Muscle layer of colon (tissue), 2 donors: ENCODE measurements around the gene BICC1.
"Not testable (repeated sequence)": the region's sequence is repeated elsewhere in the genome, so short reads cannot be mapped to it uniquely, and the experiment has no call there.

Experiments
- H3K27ac ChIP-seq: one replicate; pipeline ENCODE4 v1.7.0; 2013; ENCODE audit warnings: low read depth, mild to moderate bottlenecking, low read length, moderate library complexity
- H3K27me3 ChIP-seq, 2 donors: one replicate each; pipeline ENCODE4 v1.7.0; 2013; ENCODE audit warnings: low read length in 2 of 2, mild to moderate bottlenecking in 2 of 2; ENCODE audit not compliant: insufficient read depth in 2 of 2, control insufficient read depth in 1 of 2
- H3K36me3 ChIP-seq: one replicate; pipeline ENCODE4 v1.7.0; 2013; ENCODE audit warnings: mild to moderate bottlenecking, low read length; ENCODE audit not compliant: insufficient read depth
- H3K4me1 ChIP-seq: one replicate; pipeline ENCODE4 v1.7.0; 2013; ENCODE audit warnings: mild to moderate bottlenecking, low read length; ENCODE audit not compliant: insufficient read depth
- H3K4me3 ChIP-seq, 2 donors: one replicate each; pipeline ENCODE4 v1.7.0; 2013; ENCODE audit warnings: low read length in 2 of 2, low read depth in 1 of 2, mild to moderate bottlenecking in 1 of 2, moderate library complexity in 1 of 2
- H3K9ac ChIP-seq: one replicate; pipeline ENCODE4 v1.7.0; 2013; ENCODE audit warnings: low read length
- H3K9me3 ChIP-seq: one replicate; pipeline ENCODE4 v1.7.0; 2013; ENCODE audit warnings: mild to moderate bottlenecking, low read length
- donor health status: abdominal sarcoma.
- donor health status: Adenocarcinoma of cecum.

The BICC1 gene

GRCh38 chr10:58588673-58589265 lies 76.1 kb downstream of the BICC1 start:
- Histone ChIP-seq H3K4me3 (no peak overlapping the region), H3K27ac (no peak overlapping the region), H3K9ac (no peak overlapping the region)

GRCh38 chr10:58590152-58590840 lies 77.6 kb downstream of the BICC1 start:
- no peak overlapping the region for H3K27ac ChIP-seq
- H3K9me3 ChIP-seq = no peaks in the 10 kb centered on the region
- H3K27me3 ChIP-seq = no peaks in the 10 kb centered on the region
- H3K9ac ChIP-seq = no peak overlapping the region
- peaks cover 5% of the 10 kb centered on the region for H3K4me1 ChIP-seq
- no peaks in the 10 kb centered on the region for H3K36me3 ChIP-seq
- H3K4me3 ChIP-seq = no peak overlapping the region

More at GRCh38 chr10:58588673-58589265, 76.1 kb downstream of the BICC1 start:
- Histone ChIP-seq H3K36me3 (no peaks in the 10 kb centered on the region), H3K9me3 (no peaks in the 10 kb centered on the region), H3K4me1 (peaks cover 5% of the 10 kb centered on the region), H3K27me3 (no peaks in the 10 kb centered on the region)

DNA sequence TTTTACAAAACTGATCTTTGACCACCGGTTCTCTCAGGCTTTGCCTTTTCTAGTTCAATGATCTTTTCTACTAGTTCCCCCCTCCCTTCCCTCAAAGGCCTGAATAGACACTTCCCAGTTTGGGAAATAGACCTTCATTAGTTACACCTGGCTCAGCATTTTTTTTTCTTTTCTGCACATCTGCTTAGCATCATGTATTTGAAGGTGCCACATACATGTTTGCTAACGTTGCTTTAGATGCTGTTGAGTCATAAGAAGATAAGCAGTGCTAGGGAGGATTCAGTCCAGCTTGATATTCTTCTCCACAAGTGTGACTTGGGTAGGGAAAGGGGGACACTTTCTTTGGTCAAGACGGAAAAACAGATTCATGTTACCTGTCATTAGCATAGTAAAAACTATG lies 78.3 kb downstream of the BICC1 start:
- Histone ChIP-seq H3K9ac (no peak overlapping the region), H3K27me3 (no peaks in the 10 kb centered on the region), H3K4me1 (peaks cover 5% of the 10 kb centered on the region), H3K9me3 (no peaks in the 10 kb centered on the region), H3K4me3 (no peak overlapping the region), H3K27ac (no peak overlapping the region), H3K36me3 (no peaks in the 10 kb centered on the region)

- Histone ChIP-seq H3K9me3 (no peaks in the 10 kb centered on the region), H3K4me1 (peaks cover 5% of the 10 kb centered on the region), H3K9ac (no peak overlapping the region), H3K27me3 (no peaks in the 10 kb centered on the region), H3K4me3 (no peak overlapping the region), H3K27ac (no peak overlapping the region), H3K36me3 (no peaks in the 10 kb centered on the region)
Observed at GRCh38 chr10:58593008-58593407, 80.3 kb downstream of the BICC1 start.

GRCh38 chr10:58597211-58597610 lies 84.5 kb downstream of the BICC1 start:
- not testable (repeated sequence) for H3K4me3 ChIP-seq, H3K27me3 ChIP-seq, H3K36me3 ChIP-seq, H3K9me3 ChIP-seq, H3K4me1 ChIP-seq, H3K27ac ChIP-seq, H3K9ac ChIP-seq

- H3K27me3 ChIP-seq = no peaks in the 10 kb centered on the region
- H3K27ac ChIP-seq = no peak overlapping the region
- H3K4me1 ChIP-seq = no peaks in the 10 kb centered on the region
- no peak overlapping the region for H3K9ac ChIP-seq
- H3K9me3 ChIP-seq = no peaks in the 10 kb centered on the region
- H3K4me3 ChIP-seq = no peak overlapping the region
- no peaks in the 10 kb centered on the region for H3K36me3 ChIP-seq
Observed at GRCh38 chr10:58599927-58600553, 87.4 kb downstream of the BICC1 start.

DNA sequence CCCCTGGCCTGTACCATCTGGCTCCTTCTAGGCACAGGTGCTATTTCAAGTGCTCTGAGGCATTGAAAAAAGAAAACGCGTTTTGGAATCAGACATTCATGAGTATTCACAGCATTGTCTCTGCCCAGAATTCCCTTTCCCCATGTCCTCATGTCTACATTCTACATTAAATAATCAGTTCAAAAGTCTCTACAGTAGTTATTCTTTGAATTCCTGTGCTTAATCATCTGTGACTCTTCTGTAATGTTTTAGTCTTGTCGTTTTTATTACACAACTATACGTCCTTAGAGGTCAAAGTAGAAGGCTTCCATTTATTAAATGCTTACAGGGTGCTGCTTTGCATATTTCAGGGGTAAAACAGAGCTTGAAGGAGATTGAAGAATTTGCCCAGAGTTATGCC lies 95.7 kb downstream of the BICC1 start:
- no peak overlapping the region for H3K27ac ChIP-seq
- H3K4me3 ChIP-seq = no peak overlapping the region

GRCh38 chr10:58608826-58609531 lies 96.3 kb downstream of the BICC1 start:
- no peaks in the 10 kb centered on the region for H3K27me3 ChIP-seq
- H3K27ac ChIP-seq = no peak overlapping the region
- peaks cover 7% of the 10 kb centered on the region for H3K4me1 ChIP-seq
- H3K9ac ChIP-seq = no peak overlapping the region
- no peaks in the 10 kb centered on the region for H3K36me3 ChIP-seq
- H3K9me3 ChIP-seq = no peaks in the 10 kb centered on the region
- H3K4me3 ChIP-seq = no peak overlapping the region

More for the DNA sequence above, 95.7 kb downstream of the BICC1 start:
- Histone ChIP-seq H3K4me1 (peaks cover 7% of the 10 kb centered on the region), H3K9me3 (no peaks in the 10 kb centered on the region), H3K36me3 (no peaks in the 10 kb centered on the region), H3K9ac (no peak overlapping the region), H3K27me3 (no peaks in the 10 kb centered on the region)

GRCh38 chr10:58609532-58610150 lies 97.0 kb downstream of the BICC1 start:
- Histone ChIP-seq H3K36me3 (no peaks in the 10 kb centered on the region), H3K9ac (no peak overlapping the region), H3K27me3 (no peaks in the 10 kb centered on the region), H3K9me3 (no peaks in the 10 kb centered on the region), H3K4me1 (peaks cover 7% of the 10 kb centered on the region), H3K27ac (no peak overlapping the region), H3K4me3 (no peak overlapping the region)

- no peaks in the 10 kb centered on the region for H3K27me3 ChIP-seq
- H3K4me1 ChIP-seq = peaks cover 3% of the 10 kb centered on the region
- no peak overlapping the region for H3K27ac ChIP-seq
- H3K4me3 ChIP-seq = no peak overlapping the region
- H3K9me3 ChIP-seq = no peaks in the 10 kb centered on the region
- no peak overlapping the region for H3K9ac ChIP-seq
- H3K36me3 ChIP-seq = no peaks in the 10 kb centered on the region
Observed at GRCh38 chr10:58615237-58615935, 102.7 kb downstream of the BICC1 start.
